GM12874 (cell line): ENCODE measurements around the gene ZNF229.

Source experiments
- CTCF ChIP-seq: IDR thresholded peaks from 2 replicates; pipeline ENCODE4 v1.5.1; 2011; ENCODE audit warnings: low read depth, mild to moderate bottlenecking, control low read depth, low read length, moderate library complexity; ENCODE audit not compliant: insufficient read depth

Gene ZNF229

GRCh38 chr19:44435441-44435840 lies 12.8 kb downstream of the ZNF229 start:
- TF ChIP-seq CTCF = no peak

- no peak for TF ChIP-seq CTCF
Observed at GRCh38 chr19:44430956-44431355, 17.3 kb downstream of the ZNF229 start.

GRCh38 chr19:44401139-44402115 lies 46.8 kb downstream of the ZNF229 start, which contains the start of gene ZNF285:
ZNF285 (minus strand) TSS chr19:44401608; CDS start chr19:44397213, 4,395 bp downstream.
- no peak for TF ChIP-seq CTCF
